ENCODE results near the gene NTRK3. TPM values are rescaled to one million over a fixed set of nuclear protein-coding genes. Genes with fewer than 3 reads are reported as not detected.

The NTRK3 gene
- total RNA-seq, 5 donors from 2014 or later (not counting 1 experiment from before 2014, with no cell fraction given), result not detected

DNA sequence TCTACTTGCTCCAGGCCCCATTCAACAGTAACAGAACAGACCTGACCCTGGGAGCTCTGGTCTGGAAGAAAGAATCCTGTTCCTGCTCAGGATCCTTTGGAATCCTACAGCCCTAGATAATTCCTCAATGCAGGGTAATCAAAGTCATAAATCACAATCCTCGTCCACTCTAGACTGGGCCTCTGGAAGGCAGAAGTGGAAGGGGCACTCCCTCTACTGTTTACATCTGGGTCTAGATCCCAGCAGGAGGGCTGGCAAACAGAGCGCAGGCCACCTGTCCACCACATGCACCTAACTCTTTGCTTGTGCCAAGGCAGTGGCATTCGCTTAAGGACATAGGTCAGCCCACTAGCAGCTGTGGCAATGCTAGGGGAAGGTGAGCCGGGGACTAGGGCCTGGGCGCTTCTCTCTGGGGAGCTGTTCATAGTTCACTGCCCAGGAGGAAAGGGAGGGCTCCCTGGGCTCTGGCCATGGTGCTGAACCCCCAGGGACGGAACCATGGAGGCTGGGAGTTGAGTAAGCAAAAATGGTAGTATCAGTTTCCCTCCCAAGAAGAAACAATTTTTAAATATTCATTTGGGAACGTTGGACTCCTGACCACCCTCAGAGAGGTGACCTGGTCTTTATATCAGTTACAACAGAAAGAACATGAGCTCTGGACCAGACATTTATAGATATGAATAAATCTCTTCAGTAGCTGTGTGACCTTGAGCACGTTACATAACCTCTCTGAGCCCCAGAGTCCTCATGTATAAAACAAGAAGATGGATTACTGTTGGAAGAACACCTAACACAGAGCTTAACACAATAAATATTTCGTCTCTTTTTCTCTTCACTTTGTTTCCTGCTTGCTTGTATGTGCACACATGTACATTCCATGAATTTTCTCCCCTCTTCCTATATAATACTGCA lies 90.2 kb downstream of the NTRK3 start:
- Mint-ChIP-seq H3K4me3 (no peak overlapping the region), H3K4me1 (no peaks in the 10 kb centered on the region), H3K9me3 (no peaks in the 10 kb centered on the region), H3K27me3 (peaks cover 2 to 21% of the 10 kb centered on the region in 2 donors), H3K36me3 (no peaks in the 10 kb centered on the region), H3K27ac (no peak overlapping the region)
- WGBS (ENCODE audit: insufficient coverage), result 37% methylated on average over 4 of the region's 9 CpGs
- Histone ChIP-seq H3K4me1 (ENCODE audit: control insufficient read depth in 1 of 2, extremely low read depth in 1 of 2, insufficient read depth in 2 of 2, low read length in 2 of 2) (no peaks in the 10 kb centered on the region), H3K27ac (ENCODE audit: low read length) (no peak overlapping the region), H3K27me3 (replicated peaks in 1 of 2; ENCODE audit: control insufficient read depth in 2 of 2, extremely low read depth in 1 of 2, insufficient read depth in 2 of 2, low read length in 1 of 2) (peaks cover 0 to 4% of the 10 kb centered on the region in 2 experiments), H3K36me3 (ENCODE audit: control insufficient read depth in 2 of 2, extremely low read depth in 1 of 2, insufficient read depth in 1 of 2, low read length in 1 of 2) (no peaks in the 10 kb centered on the region), H3K4me3 (ENCODE audit: control insufficient read depth in 1 of 2, extremely low read depth in 1 of 2, low read length in 1 of 2) (no peak overlapping the region), H3K9me3 (no peaks in the 10 kb centered on the region)
- ChIA-PET CTCF (no interaction called here), POLR2A (no interaction called here)
- DNase-seq (no peak), ATAC-seq (replicated peaks in 1 of 4) (no peak)

- Histone ChIP-seq H3K9me3 (no peaks in the 10 kb centered on the region), H3K27me3 (replicated peaks in 1 of 2; ENCODE audit: control insufficient read depth in 2 of 2, extremely low read depth in 1 of 2, insufficient read depth in 2 of 2, low read length in 1 of 2) (peaks cover 0 to 13% of the 10 kb centered on the region in 2 experiments), H3K36me3 (ENCODE audit: control insufficient read depth in 2 of 2, extremely low read depth in 1 of 2, insufficient read depth in 1 of 2, low read length in 1 of 2) (no peaks in the 10 kb centered on the region), H3K27ac (ENCODE audit: low read length) (no peak overlapping the region), H3K4me3 (ENCODE audit: control insufficient read depth in 1 of 2, extremely low read depth in 1 of 2, low read length in 1 of 2) (no peak overlapping the region), H3K4me1 (ENCODE audit: control insufficient read depth in 1 of 2, extremely low read depth in 1 of 2, insufficient read depth in 2 of 2, low read length in 2 of 2) (no peaks in the 10 kb centered on the region)
- POLR2A ChIA-PET, result no interaction called here
- 83% methylated on average over 1 of the region's 2 CpGs for WGBS (ENCODE audit: insufficient coverage)
- Mint-ChIP-seq H3K4me1 (no peaks in the 10 kb centered on the region), H3K36me3 (no peaks in the 10 kb centered on the region), H3K4me3 (no peak overlapping the region), H3K27ac (no peak overlapping the region), H3K27me3 (peaks cover 0 to 14% of the 10 kb centered on the region in 2 donors), H3K9me3 (no peaks in the 10 kb centered on the region)
- DNase-seq, result no peak
- CTCF ChIA-PET, result no interaction called here
- ATAC-seq (replicated peaks in 1 of 4), result no peak
Measured at GRCh38 chr15:88161636-88162035, 94.9 kb downstream of the NTRK3 start.

DNA sequence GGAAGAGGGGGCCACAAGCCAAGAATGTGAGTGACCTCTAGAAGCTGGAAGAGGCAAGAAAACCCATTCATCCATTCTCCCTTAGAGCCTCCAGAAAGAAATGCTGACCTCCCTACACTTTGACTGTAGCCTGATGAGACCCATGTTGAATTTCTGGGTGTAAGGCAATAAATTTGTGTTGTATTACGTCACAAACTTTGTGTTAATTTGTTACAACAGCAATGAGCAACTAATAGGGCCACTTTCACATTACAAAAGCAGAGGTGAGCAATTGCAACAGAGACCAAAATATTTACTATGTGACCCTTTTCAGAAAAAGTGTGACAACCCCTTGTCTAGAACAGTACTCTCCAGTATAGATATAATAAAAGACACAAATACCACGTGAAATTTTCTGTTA lies 101.2 kb downstream of the NTRK3 start:
- Histone ChIP-seq H3K4me3 (ENCODE audit: control insufficient read depth in 1 of 2, extremely low read depth in 1 of 2, low read length in 1 of 2) (no peak overlapping the region), H3K27ac (ENCODE audit: low read length) (no peak overlapping the region), H3K4me1 (ENCODE audit: control insufficient read depth in 1 of 2, extremely low read depth in 1 of 2, insufficient read depth in 2 of 2, low read length in 2 of 2) (no peaks in the 10 kb centered on the region), H3K36me3 (ENCODE audit: control insufficient read depth in 2 of 2, extremely low read depth in 1 of 2, insufficient read depth in 1 of 2, low read length in 1 of 2) (no peaks in the 10 kb centered on the region), H3K9me3 (no peaks in the 10 kb centered on the region), H3K27me3 (replicated peaks in 1 of 2; ENCODE audit: control insufficient read depth in 2 of 2, extremely low read depth in 1 of 2, insufficient read depth in 2 of 2, low read length in 1 of 2) (peaks cover 0 to 11% of the 10 kb centered on the region in 2 experiments)
- DNase-seq (no peak), ATAC-seq (replicated peaks in 1 of 4) (no peak)
- no CpG with 5 or more reads among the region's 2 CpGs for WGBS (ENCODE audit: insufficient coverage)
- Mint-ChIP-seq H3K27me3 (peaks cover 0 to 2% of the 10 kb centered on the region in 2 donors), H3K4me3 (no peak overlapping the region), H3K4me1 (no peaks in the 10 kb centered on the region), H3K36me3 (no peaks in the 10 kb centered on the region), H3K27ac (no peak overlapping the region), H3K9me3 (no peaks in the 10 kb centered on the region)
- POLR2A ChIA-PET, result no interaction called here
- CTCF ChIA-PET, result no interaction called here

DNA sequence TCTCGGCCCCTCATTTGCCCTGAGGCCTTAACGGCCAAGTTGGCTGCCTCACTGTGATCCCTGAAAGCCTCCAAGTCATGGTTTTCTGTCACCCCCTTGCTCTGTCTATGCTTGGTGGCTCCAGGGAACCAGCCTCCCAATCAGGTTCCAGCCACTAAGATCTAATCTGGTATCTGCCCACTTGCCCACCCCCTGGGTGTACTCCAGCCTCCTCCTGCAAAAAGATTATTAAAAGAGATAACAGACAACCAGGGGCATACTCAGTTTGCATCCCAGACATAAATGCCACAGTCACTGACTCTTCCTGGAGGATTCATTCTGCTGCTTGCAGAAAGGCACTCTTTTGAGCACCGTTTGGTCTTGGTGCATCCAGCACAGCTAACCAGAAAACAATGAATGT lies 103.9 kb downstream of the NTRK3 start:
- no peaks in the 10 kb centered on the region for H3K36me3 Mint-ChIP-seq
- H3K4me1 Mint-ChIP-seq, result no peaks in the 10 kb centered on the region
- no peak overlapping the region for H3K4me3 Mint-ChIP-seq
- no peak overlapping the region for H3K27ac Mint-ChIP-seq
- Histone ChIP-seq H3K27ac (ENCODE audit: low read length) (no peak overlapping the region), H3K4me3 (ENCODE audit: control insufficient read depth in 1 of 2, extremely low read depth in 1 of 2, low read length in 1 of 2) (no peak overlapping the region), H3K4me1 (ENCODE audit: control insufficient read depth in 1 of 2, extremely low read depth in 1 of 2, insufficient read depth in 2 of 2, low read length in 2 of 2) (no peaks in the 10 kb centered on the region), H3K27me3 (replicated peaks in 1 of 2; ENCODE audit: control insufficient read depth in 2 of 2, extremely low read depth in 1 of 2, insufficient read depth in 2 of 2, low read length in 1 of 2) (peaks cover 0 to 7% of the 10 kb centered on the region in 2 experiments), H3K9me3 (no peaks in the 10 kb centered on the region), H3K36me3 (ENCODE audit: control insufficient read depth in 2 of 2, extremely low read depth in 1 of 2, insufficient read depth in 1 of 2, low read length in 1 of 2) (no peaks in the 10 kb centered on the region)
- no peak for ATAC-seq (replicated peaks in 1 of 4)
- WGBS (ENCODE audit: insufficient coverage), result 58% methylated on average over 3 of the region's 3 CpGs
- no peak for DNase-seq
- H3K9me3 Mint-ChIP-seq, result no peaks in the 10 kb centered on the region
- H3K27me3 Mint-ChIP-seq, result peaks cover 2 to 4% of the 10 kb centered on the region in 2 donors
- ChIA-PET CTCF (no interaction called here), POLR2A (no interaction called here)

DNA sequence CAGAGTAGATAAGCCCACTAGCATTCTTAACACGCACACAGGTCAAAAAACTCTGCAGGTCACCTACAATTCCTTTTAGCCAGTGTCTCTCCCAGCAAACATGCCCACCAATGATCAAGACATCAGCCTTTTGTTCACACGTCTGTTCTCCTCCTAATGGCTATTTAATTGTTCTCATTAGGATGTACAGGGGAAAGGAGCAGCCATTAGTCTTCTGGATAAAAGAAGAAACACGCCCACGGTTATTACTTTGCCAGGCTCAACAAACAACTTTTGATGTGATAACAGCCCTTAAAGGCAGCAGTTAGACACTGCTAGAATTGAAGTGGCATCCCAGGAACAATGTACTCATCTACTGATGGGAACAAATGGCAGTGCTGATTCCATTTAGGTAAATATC lies 108.8 kb downstream of the NTRK3 start:
- no peak overlapping the region for H3K4me3 ChIP-seq (ENCODE audit: control insufficient read depth in 1 of 2, extremely low read depth in 1 of 2, low read length in 1 of 2)
- H3K27me3 Mint-ChIP-seq, result peaks cover 2 to 4% of the 10 kb centered on the region in 2 donors
- no peaks in the 10 kb centered on the region for H3K4me1 ChIP-seq (ENCODE audit: control insufficient read depth in 1 of 2, extremely low read depth in 1 of 2, insufficient read depth in 2 of 2, low read length in 2 of 2)
- H3K9me3 ChIP-seq, result no peaks in the 10 kb centered on the region
- DNase-seq (no peak), ATAC-seq (replicated peaks in 1 of 4) (no peak)
- ChIA-PET CTCF (no interaction called here), POLR2A (interaction anchor here in 1 of 2 donors (0.6 kb wide), 1 partner anchor 1827 kb away, joined by 3 read pairs; no protein-coding TSS in a partner anchor)
- WGBS (ENCODE audit: insufficient coverage), result 73% methylated on average over 2 of the region's 4 CpGs
- peaks cover 0 to 2% of the 10 kb centered on the region in 2 experiments for H3K27me3 ChIP-seq (replicated peaks in 1 of 2; ENCODE audit: control insufficient read depth in 2 of 2, extremely low read depth in 1 of 2, insufficient read depth in 2 of 2, low read length in 1 of 2)
- H3K4me1 Mint-ChIP-seq, result no peaks in the 10 kb centered on the region
- H3K36me3 ChIP-seq (ENCODE audit: control insufficient read depth in 2 of 2, extremely low read depth in 1 of 2, insufficient read depth in 1 of 2, low read length in 1 of 2), result no peaks in the 10 kb centered on the region
- no peak overlapping the region for H3K27ac ChIP-seq (ENCODE audit: low read length)
- H3K4me3 Mint-ChIP-seq, result no peak overlapping the region
- H3K27ac Mint-ChIP-seq, result no peak overlapping the region
- no peaks in the 10 kb centered on the region for H3K36me3 Mint-ChIP-seq
- H3K9me3 Mint-ChIP-seq, result no peaks in the 10 kb centered on the region

- H3K4me1 Mint-ChIP-seq, result no peaks in the 10 kb centered on the region
- H3K4me3 ChIP-seq (ENCODE audit: control insufficient read depth in 1 of 2, extremely low read depth in 1 of 2, low read length in 1 of 2), result no peak overlapping the region
- no peak overlapping the region for H3K4me3 Mint-ChIP-seq
- no peaks in the 10 kb centered on the region for H3K36me3 ChIP-seq (ENCODE audit: control insufficient read depth in 2 of 2, extremely low read depth in 1 of 2, insufficient read depth in 1 of 2, low read length in 1 of 2)
- 81% methylated on average over 2 of the region's 7 CpGs for WGBS (ENCODE audit: insufficient coverage)
- peaks cover 0 to 4% of the 10 kb centered on the region in 2 donors for H3K27me3 Mint-ChIP-seq
- H3K27ac ChIP-seq (ENCODE audit: low read length), result no peak overlapping the region
- no peaks in the 10 kb centered on the region for H3K36me3 Mint-ChIP-seq
- H3K9me3 Mint-ChIP-seq, result no peaks in the 10 kb centered on the region
- H3K27me3 ChIP-seq (replicated peaks in 1 of 2; ENCODE audit: control insufficient read depth in 2 of 2, extremely low read depth in 1 of 2, insufficient read depth in 2 of 2, low read length in 1 of 2), result peaks cover 0 to 3% of the 10 kb centered on the region in 2 experiments
- no peaks in the 10 kb centered on the region for H3K9me3 ChIP-seq
- ChIA-PET POLR2A (no interaction called here), CTCF (no interaction called here)
- ATAC-seq (replicated peaks in 1 of 4) (no peak), DNase-seq (no peak)
- no peaks in the 10 kb centered on the region for H3K4me1 ChIP-seq (ENCODE audit: control insufficient read depth in 1 of 2, extremely low read depth in 1 of 2, insufficient read depth in 2 of 2, low read length in 2 of 2)
- no peak overlapping the region for H3K27ac Mint-ChIP-seq
Measured at GRCh38 chr15:88144921-88145653, 111.5 kb downstream of the NTRK3 start.
